ENCODE data around the gene CDH13.
A peak's percentile ranks its signal among the peaks of the same experiment; 100 is the strongest.

The CDH13 gene

GRCh38 chr16:83804366-83804765, 1177.6 kb downstream of the CDH13 start:
- no peak overlapping the region for H3K4me3 ChIP-seq (ENCODE audit: low read depth, low read length)
- no peak for TF ChIP-seq CTCF (IDR thresholded peaks at IDR 0.05; ENCODE audit: control insufficient read depth, extremely low read depth, insufficient read depth)
- no peak for DNase-seq (ENCODE audit: low read depth)

- no peak overlapping the region for H3K4me3 ChIP-seq (ENCODE audit: low read depth, low read length)
- TF ChIP-seq CTCF (IDR thresholded peaks at IDR 0.05; ENCODE audit: control insufficient read depth, extremely low read depth, insufficient read depth): no peak
- DNase-seq (ENCODE audit: low read depth): no peak
These were observed 1179.3 kb downstream of the CDH13 start for GRCh38 chr16:83806036-83806435.

- no peak overlapping the region for H3K4me3 ChIP-seq (ENCODE audit: low read depth, low read length)
- no peak for TF ChIP-seq CTCF (IDR thresholded peaks at IDR 0.05; ENCODE audit: control insufficient read depth, extremely low read depth, insufficient read depth)
- no peak for DNase-seq (ENCODE audit: low read depth)
These were observed 1180.0 kb downstream of the CDH13 start for GRCh38 chr16:83806731-83807130.

- TF ChIP-seq CTCF (IDR thresholded peaks at IDR 0.05; ENCODE audit: control insufficient read depth, extremely low read depth, insufficient read depth): no peak
- DNase-seq (ENCODE audit: low read depth): no peak
- H3K4me3 ChIP-seq (ENCODE audit: low read depth, low read length): no peak overlapping the region
These were observed 1180.5 kb downstream of the CDH13 start for GRCh38 chr16:83807327-83807709.

- TF ChIP-seq CTCF (IDR thresholded peaks at IDR 0.05; ENCODE audit: control insufficient read depth, extremely low read depth, insufficient read depth): no peak
- DNase-seq (ENCODE audit: low read depth): peak; percentile 66
- H3K4me3 ChIP-seq (ENCODE audit: low read depth, low read length): peak within 1 kb of the TSS; percentile 90
These were observed 1181.2 kb downstream of the CDH13 start, which contains the start of gene HSBP1 for GRCh38 chr16:83807710-83808572. Gene HSBP1 (plus strand): TSS chr16:83807978. CDS start chr16:83808077, 99 bp downstream.

- no peak for DNase-seq (ENCODE audit: low read depth)
- H3K4me3 ChIP-seq (ENCODE audit: low read depth, low read length): peak overlapping the region; percentile 90
- no peak for TF ChIP-seq CTCF (IDR thresholded peaks at IDR 0.05; ENCODE audit: control insufficient read depth, extremely low read depth, insufficient read depth)
These were observed 1181.8 kb downstream of the CDH13 start for GRCh38 chr16:83808573-83809014.

All from LNCaP clone FGC (cell line).